OCI-LY7 (cell line): ENCODE results near the gene PFN4. TPM values are rescaled to one million over a fixed set of nuclear protein-coding genes. Genes with fewer than 3 reads are reported as not detected.
"Not testable (repeated sequence)": the region's sequence is repeated elsewhere in the genome, so short reads cannot be mapped to it uniquely, and the experiment has no call there.

Experiments used
- BruUV-seq: library from RNA; stranded (reverse); fragments of 400-500 nt; replicated peaks from 2 replicates; lab custom pipeline; 2021; lab: Mats Ljungman, UMichigan
- CTCF ChIA-PET: fragments of 300-600 bp; sonication (Branson Sonifier 250); formaldehyde crosslinking; loops from one replicate; lab custom pipeline; 2022; ENCODE audit warnings: antibody characterized with exemption; ENCODE audit not compliant: unreplicated experiment; lab: Charles Lee
- POLR2A ChIA-PET: fragments of 300-600 bp; sonication (Branson Sonifier 250); formaldehyde crosslinking; loops from one replicate; lab custom pipeline; 2022; ENCODE audit warnings: antibody characterized with exemption; lab: Charles Lee
- DNase-seq: peaks from one replicate; pipeline ENCODE4 v3.0.0-alpha.2; 2015; ENCODE audit warnings: low spot score
- H2AFZ ChIP-seq: fragments of 200-600 bp; sonication (generic), shearing (Covaris generic); 2 replicates; pipeline ENCODE4 v1.6.1; 2014; ENCODE audit warnings: mild to moderate bottlenecking, antibody characterized with exemption, low read length, moderate library complexity
- H3K27ac ChIP-seq: fragments of 200-600 bp; sonication (generic); 2 replicates; pipeline ENCODE4 v1.5.1; 2014; ENCODE audit warnings: mixed run types, low read depth, mild to moderate bottlenecking, moderate library complexity, low read length, inconsistent platforms; ENCODE audit not compliant: poor library complexity, severe bottlenecking
- H3K36me3 ChIP-seq: fragments of 200-600 bp; sonication (generic); 2 replicates; pipeline ENCODE4 v1.6.1; 2014; ENCODE audit warnings: mild to moderate bottlenecking, antibody characterized with exemption, low read length, moderate library complexity, mixed read lengths; ENCODE audit not compliant: insufficient read depth
- H3K4me1 ChIP-seq: fragments of 200-600 bp; sonication (generic); 2 replicates; pipeline ENCODE4 v1.5.1; 2014; ENCODE audit warnings: mild to moderate bottlenecking, low read length; ENCODE audit not compliant: insufficient read depth, poor library complexity, severe bottlenecking
- H3K4me2 ChIP-seq: fragments of 200-600 bp; sonication (generic); 2 replicates; pipeline ENCODE4 v1.6.1; 2014; ENCODE audit warnings: mild to moderate bottlenecking, low read length
- H3K4me3 ChIP-seq: fragments of 200-600 bp; sonication (generic); 2 replicates; pipeline ENCODE4 v1.5.1; 2014; ENCODE audit warnings: mild to moderate bottlenecking, low read depth, low read length; ENCODE audit not compliant: poor library complexity, severe bottlenecking
- H3K79me2 ChIP-seq: fragments of 200-600 bp; sonication (generic); 2 replicates; pipeline ENCODE4 v1.6.1; 2016; ENCODE audit warnings: low read depth, mild to moderate bottlenecking, low read length, moderate library complexity, mixed read lengths; ENCODE audit not compliant: insufficient read depth
- H3K9me2 ChIP-seq: fragments of 200-600 bp; sonication (generic); 2 replicates; pipeline ENCODE4 v1.6.1; 2016; ENCODE audit warnings: mild to moderate bottlenecking, low read length, mixed read lengths; ENCODE audit not compliant: insufficient read depth
- H3K9me3 ChIP-seq: fragments of 200-600 bp; sonication (generic); 2 replicates; pipeline ENCODE4 v1.6.1; 2014; ENCODE audit warnings: mild to moderate bottlenecking, mixed run types, low read length, mixed read lengths
- H4K20me1 ChIP-seq: fragments of 200-600 bp; sonication (generic); 2 replicates; pipeline ENCODE4 v1.6.1; 2014; ENCODE audit warnings: mild to moderate bottlenecking, antibody characterized with exemption, low read length, moderate library complexity, mixed read lengths; ENCODE audit not compliant: insufficient read depth
- CTCF ChIP-seq: fragments of 200-600 bp; sonication (generic); conservative IDR thresholded peaks from 2 replicates; pipeline ENCODE4 v1.5.1; 2014; ENCODE audit warnings: mild to moderate bottlenecking, antibody characterized with exemption, low read length, moderate library complexity, mixed read lengths
- EZH2phosphoT487 ChIP-seq: fragments of 200-600 bp; sonication (generic); IDR thresholded peaks from 2 replicates; pipeline ENCODE4 v1.6.1; 2018; ENCODE audit warnings: low read depth, borderline replicate concordance, mild to moderate bottlenecking, mixed run types, antibody characterized with exemption, low read length, moderate library complexity, mixed read lengths
- intact Hi-C: fragments of 100-400 bp; cut with micrococcal nuclease; formaldehyde crosslinking; loops from one replicate; pipeline ENCODE4 v1.10.0; 2022; ENCODE audit not compliant: unreplicated experiment
- total RNA-seq, 2 experiments: library from RNA; depleted of rRNA in 1 of 2; stranded (reverse); fragments of >200 nt in 1 of 2; shearing (Covaris generic) in 1 of 2; gene quantifications; 2 replicates each; pipeline ENCODE4 v1.2.3, GENCODE V29; 2014 to 2022

Gene PFN4
- total RNA-seq, 2 experiments from 2014 or later, result not detected

- H3K27ac ChIP-seq, result no peak overlapping the region
- intact Hi-C loops, result no loop called here
- H3K4me3 ChIP-seq, result no peak overlapping the region
- ChIA-PET CTCF (interaction anchor here (0.6 kb wide), 2 partner anchors 14 to 87 kb away, joined by 6 read pairs; no protein-coding TSS in a partner anchor), POLR2A (no interaction called here)
- no peaks in the 10 kb centered on the region for H4K20me1 ChIP-seq
- BruUV-seq, result no TSS peak
- no peak overlapping the region for H2AFZ ChIP-seq
- DNase-seq, result no peak
- H3K79me2 ChIP-seq, result no peaks in the 10 kb centered on the region
- H3K9me2 ChIP-seq, result no peaks in the 10 kb centered on the region
- TF ChIP-seq CTCF (no peak), EZH2phosphoT487 (no peak)
- no peaks in the 10 kb centered on the region for H3K4me1 ChIP-seq
- H3K36me3 ChIP-seq, result no peaks in the 10 kb centered on the region
- H3K4me2 ChIP-seq, result no peak overlapping the region
- H3K9me3 ChIP-seq, result no peaks in the 10 kb centered on the region
Measured at GRCh38 chr2:24104110-24104650, 19.0 kb downstream of the PFN4 start.

- DNase-seq, result no peak
- Histone ChIP-seq H3K4me1 (no peaks in the 10 kb centered on the region), H3K9me2 (no peaks in the 10 kb centered on the region), H3K4me3 (no peak overlapping the region), H3K79me2 (no peaks in the 10 kb centered on the region), H3K9me3 (no peaks in the 10 kb centered on the region), H2AFZ (no peak overlapping the region), H4K20me1 (no peaks in the 10 kb centered on the region), H3K27ac (no peak overlapping the region), H3K4me2 (no peak overlapping the region), H3K36me3 (no peaks in the 10 kb centered on the region)
- BruUV-seq, result no TSS peak
- POLR2A ChIA-PET, result no interaction called here
- intact Hi-C loops, result no loop called here
- TF ChIP-seq CTCF, result no peak
- no peak for TF ChIP-seq EZH2phosphoT487
- CTCF ChIA-PET, result no interaction called here
Measured at GRCh38 chr2:24102677-24103076, 20.5 kb downstream of the PFN4 start.

- ChIA-PET CTCF (no interaction called here), POLR2A (no interaction called here)
- intact Hi-C loops, result no loop called here
- no TSS peak for BruUV-seq
- Histone ChIP-seq H3K4me1 (no peaks in the 10 kb centered on the region), H3K79me2 (no peaks in the 10 kb centered on the region), H2AFZ (no peak overlapping the region), H3K27ac (no peak overlapping the region), H3K9me2 (no peaks in the 10 kb centered on the region), H3K4me3 (no peak overlapping the region), H4K20me1 (no peaks in the 10 kb centered on the region), H3K4me2 (no peak overlapping the region), H3K36me3 (no peaks in the 10 kb centered on the region), H3K9me3 (no peaks in the 10 kb centered on the region)
- no peak for TF ChIP-seq CTCF
- no peak for TF ChIP-seq EZH2phosphoT487
- DNase-seq, result no peak
Measured at GRCh38 chr2:24101992-24102391, 21.1 kb downstream of the PFN4 start.

- CTCF ChIA-PET, POLR2A ChIA-PET: not testable (repeated sequence)
Measured at GRCh38 chr2:24100732-24101131, 22.4 kb downstream of the PFN4 start.

More at GRCh38 chr2:24100732-24101131, 22.4 kb downstream of the PFN4 start:
- H3K27ac ChIP-seq, DNase-seq, H3K4me2 ChIP-seq, H3K79me2 ChIP-seq, H3K4me1 ChIP-seq, BruUV-seq, H3K4me3 ChIP-seq, H4K20me1 ChIP-seq, H3K9me2 ChIP-seq, H3K36me3 ChIP-seq, H2AFZ ChIP-seq, intact Hi-C loops, H3K9me3 ChIP-seq: not testable (repeated sequence)
